HepG2 (cell line): ENCODE results near the gene BAZ2A.

Experiments used
- CCDC6 ChIP-seq: sonication (generic); formaldehyde crosslinking; IDR thresholded peaks from 2 replicates; pipeline ENCODE4 v1.8.1; 2022; ENCODE audit warnings: mild to moderate bottlenecking, missing genetic modification reagents, moderate library complexity
- FOXM1 ChIP-seq: sonication (generic); formaldehyde crosslinking; IDR thresholded peaks from 2 replicates; pipeline ENCODE4 v1.5.0; 2020; ENCODE audit warnings: missing genetic modification reagents
- NFRKB ChIP-seq: fragments of 450-650 bp; IDR thresholded peaks from 2 replicates; pipeline ENCODE4 v1.6.1; 2017
- RCOR2 ChIP-seq: IDR thresholded peaks from 2 replicates; pipeline ENCODE4 v1.6.1; 2016; ENCODE audit warnings: missing biosample characterization, missing genetic modification reagents
- RNF2 ChIP-seq: fragments of 450-650 bp; conservative IDR thresholded peaks from 2 replicates; pipeline ENCODE4 v1.6.1; 2016; ENCODE audit warnings: low read depth
- SIX1 ChIP-seq: sonication (generic); formaldehyde crosslinking; IDR thresholded peaks from 2 replicates; pipeline ENCODE4 v1.4.0; 2020; ENCODE audit warnings: missing genetic modification reagents, borderline replicate concordance
- STAG1 ChIP-seq: sonication (generic); formaldehyde crosslinking; IDR thresholded peaks from 2 replicates; pipeline ENCODE4 v1.4.0; 2020; ENCODE audit warnings: missing genetic modification reagents
- ZBED4 ChIP-seq: sonication (generic); formaldehyde crosslinking; IDR thresholded peaks from 2 replicates; pipeline ENCODE4 v1.4.0; 2020; ENCODE audit warnings: missing genetic modification reagents, borderline replicate concordance
- ZFP1 ChIP-seq: IDR thresholded peaks from 2 replicates; pipeline ENCODE4 v1.6.1; 2016
- ZNF407 ChIP-seq: sonication (generic); formaldehyde crosslinking; IDR thresholded peaks from one replicate; pipeline ENCODE4 v1.5.1; 2020; ENCODE audit warnings: mild to moderate bottlenecking, missing genetic modification reagents; ENCODE audit errors: not compliant biosample characterization

- TF ChIP-seq FOXM1 (CRISPR knock-in tag) (no peak), CCDC6 (CRISPR knock-in tag) (no peak), ZFP1 (CRISPR knock-in tag) (no peak), ZBED4 (CRISPR knock-in tag) (no peak), ZNF407 (CRISPR knock-in tag) (no peak), RCOR2 (CRISPR knock-in tag) (no peak), RNF2 (no peak), STAG1 (CRISPR knock-in tag) (no peak), NFRKB (no peak), SIX1 (CRISPR knock-in tag) (no peak)
These were observed 57.8 kb downstream of the BAZ2A start for GRCh38 chr12:56572288-56572687.
